Measurements from ENCODE around the gene MAPK11.

The MAPK11 gene

GRCh38 chr22:50269970-50270665 is at the start of gene MAPK11:
MAPK11 (minus strand) TSS chr22:50270380; CDS start chr22:50270292, 88 bp downstream.
- DNase-seq (ENCODE audit: low spot score) (peak; percentile 86), FAIRE-seq (peak; percentile 81)

GRCh38 chr22:50319503-50319951 is 49.3 kb upstream of the MAPK11 start:
- DNase-seq (ENCODE audit: low spot score) = no peak
- FAIRE-seq = no peak

GRCh38 chr22:50318698-50319411 is 48.7 kb upstream of the MAPK11 start:
- FAIRE-seq (peak; percentile 17), DNase-seq (ENCODE audit: low spot score) (no peak)

GRCh38 chr22:50318356-50318697 is 48.1 kb upstream of the MAPK11 start:
- no peak for FAIRE-seq
- no peak for DNase-seq (ENCODE audit: low spot score)

- FAIRE-seq (no peak), DNase-seq (ENCODE audit: low spot score) (no peak)
These were observed 47.5 kb upstream of the MAPK11 start for GRCh38 chr22:50317674-50318073.

- no peak for DNase-seq (ENCODE audit: low spot score)
- FAIRE-seq = no peak
These were observed 47.0 kb upstream of the MAPK11 start for GRCh38 chr22:50317178-50317577.

- FAIRE-seq (no peak), DNase-seq (ENCODE audit: low spot score) (no peak)
These were observed 46.2 kb upstream of the MAPK11 start for GRCh38 chr22:50316114-50317065.

- peak; percentile 58 for FAIRE-seq
These were observed 45.3 kb upstream of the MAPK11 start for GRCh38 chr22:50315289-50316113.

GRCh38 chr22:50314455-50315288 is 44.5 kb upstream of the MAPK11 start:
- FAIRE-seq (no peak), DNase-seq (ENCODE audit: low spot score) (no peak)

More at GRCh38 chr22:50315289-50316113, 45.3 kb upstream of the MAPK11 start:
- DNase-seq (ENCODE audit: low spot score) = no peak

GRCh38 chr22:50314081-50314454 is 43.9 kb upstream of the MAPK11 start:
- FAIRE-seq (no peak), DNase-seq (ENCODE audit: low spot score) (no peak)

- no peak for FAIRE-seq
These were observed 43.4 kb upstream of the MAPK11 start for GRCh38 chr22:50313600-50313999.

GRCh38 chr22:50313021-50313420 is 42.8 kb upstream of the MAPK11 start:
- no peak for DNase-seq (ENCODE audit: low spot score)
- FAIRE-seq = no peak

More at GRCh38 chr22:50313600-50313999, 43.4 kb upstream of the MAPK11 start:
- DNase-seq (ENCODE audit: low spot score) = no peak

- DNase-seq (ENCODE audit: low spot score) = no peak
- no peak for FAIRE-seq
These were observed 42.2 kb upstream of the MAPK11 start for GRCh38 chr22:50312371-50312770.

GRCh38 chr22:50311606-50312351 is 41.6 kb upstream of the MAPK11 start:
- no peak for FAIRE-seq
- no peak for DNase-seq (ENCODE audit: low spot score)

- FAIRE-seq (no peak), DNase-seq (ENCODE audit: low spot score) (no peak)
These were observed 40.8 kb upstream of the MAPK11 start for GRCh38 chr22:50310949-50311444.

- no peak for FAIRE-seq
- no peak for DNase-seq (ENCODE audit: low spot score)
These were observed 40.0 kb upstream of the MAPK11 start for GRCh38 chr22:50310031-50310722.

GRCh38 chr22:50309601-50309991 is 39.4 kb upstream of the MAPK11 start:
- no peak for FAIRE-seq
- no peak for DNase-seq (ENCODE audit: low spot score)

- no peak for FAIRE-seq
- no peak for DNase-seq (ENCODE audit: low spot score)
These were observed 38.9 kb upstream of the MAPK11 start for GRCh38 chr22:50308986-50309600.
